ENCODE results near the gene ZNF724.

ZNF724 gene

GRCh38 chr19:23222998-23223652, 27.1 kb downstream of the ZNF724 start:
- no peak for DNase-seq

GRCh38 chr19:23203841-23204344, 46.3 kb downstream of the ZNF724 start:
- DNase-seq: no peak

GRCh38 chr19:23190341-23190740, 59.9 kb downstream of the ZNF724 start:
- DNase-seq: no peak

DNA sequence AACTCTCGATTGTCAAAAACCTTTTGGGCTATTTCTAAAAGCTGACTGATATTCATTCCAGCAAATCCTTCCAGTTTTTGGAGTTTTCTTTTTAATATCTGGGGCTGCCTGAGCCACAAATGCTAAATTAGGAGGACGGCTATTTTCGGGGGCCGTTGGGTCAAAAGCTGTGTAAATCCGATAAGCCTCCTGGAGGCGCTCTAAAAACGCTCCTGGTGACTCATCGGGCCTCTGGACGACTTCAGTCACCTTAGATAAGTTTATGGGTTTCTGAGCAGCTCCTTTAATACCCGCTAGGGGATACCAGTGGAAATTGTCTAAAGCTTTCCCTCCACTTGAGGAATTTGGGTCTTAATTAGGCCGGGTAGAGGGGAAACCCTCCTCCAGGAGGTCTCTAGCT, 66.9 kb downstream of the ZNF724 start:
- no peak for DNase-seq
